A549 treated with RU486 at 1 μM for 4 hours (cell line): Measurements from ENCODE around the gene ACOT7. TPM values are rescaled to one million over a fixed set of nuclear protein-coding genes. Genes with fewer than 3 reads are reported as not detected.

Experiments
- total RNA-seq: library from RNA; stranded (reverse); fragments of 200-300 nt; extraction: Qiagen RNA extraction; gene quantifications from 5 replicates; pipeline ENCODE4 v1.2.3, GENCODE V29; 2022; ENCODE audit warnings: low read depth

Gene ACOT7, protein sequence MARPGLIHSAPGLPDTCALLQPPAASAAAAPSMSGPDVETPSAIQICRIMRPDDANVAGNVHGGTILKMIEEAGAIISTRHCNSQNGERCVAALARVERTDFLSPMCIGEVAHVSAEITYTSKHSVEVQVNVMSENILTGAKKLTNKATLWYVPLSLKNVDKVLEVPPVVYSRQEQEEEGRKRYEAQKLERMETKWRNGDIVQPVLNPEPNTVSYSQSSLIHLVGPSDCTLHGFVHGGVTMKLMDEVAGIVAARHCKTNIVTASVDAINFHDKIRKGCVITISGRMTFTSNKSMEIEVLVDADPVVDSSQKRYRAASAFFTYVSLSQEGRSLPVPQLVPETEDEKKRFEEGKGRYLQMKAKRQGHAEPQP
- 53.5 to 77.1 TPM (median 70.0 TPM) in 5 replicates for total RNA-seq

DNA sequence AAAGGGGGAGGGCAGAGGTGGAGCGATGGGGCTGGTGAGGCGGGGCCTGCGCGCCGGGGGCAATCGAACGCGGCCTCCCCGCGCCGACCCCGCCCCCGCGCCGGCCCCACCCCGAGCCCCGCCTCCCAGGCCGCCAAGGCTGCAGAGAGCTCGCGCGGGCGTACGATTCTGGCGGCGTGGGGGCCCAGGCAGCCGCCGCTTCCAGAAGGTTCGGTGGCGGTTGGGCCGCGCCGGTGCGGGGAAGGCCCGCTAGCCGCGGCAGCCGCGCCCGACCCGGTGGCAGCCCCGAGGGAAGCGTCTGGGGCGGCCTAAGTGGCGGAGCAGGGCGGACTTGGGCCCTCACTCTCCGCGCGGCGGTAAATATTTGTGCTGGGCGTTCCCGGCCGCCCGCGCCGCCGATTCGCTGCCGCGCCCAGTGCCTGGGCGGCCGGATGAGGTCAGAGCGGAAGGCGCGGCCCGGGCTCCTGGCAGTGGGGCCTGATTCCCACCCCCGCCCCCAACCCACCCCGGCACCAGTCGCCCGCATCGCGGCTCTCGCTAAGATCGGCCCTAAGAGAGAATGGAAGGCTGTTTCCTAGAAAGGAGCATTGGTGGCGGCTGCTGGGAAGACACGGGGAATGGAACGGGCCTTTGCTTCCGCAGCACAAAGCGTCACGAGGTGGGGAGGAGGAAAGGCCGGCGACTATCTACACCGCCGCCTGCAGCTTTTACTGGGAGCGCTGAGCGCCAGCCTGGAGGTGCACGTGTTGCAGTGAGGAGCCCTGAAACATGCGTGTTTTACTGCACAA, at the start of gene ACOT7:
TSS of gene ACOT7 (minus strand) at position 368 of the 788 bp plus-strand sequence. CDS start 368 bp downstream, outside the sequence.

DNA sequence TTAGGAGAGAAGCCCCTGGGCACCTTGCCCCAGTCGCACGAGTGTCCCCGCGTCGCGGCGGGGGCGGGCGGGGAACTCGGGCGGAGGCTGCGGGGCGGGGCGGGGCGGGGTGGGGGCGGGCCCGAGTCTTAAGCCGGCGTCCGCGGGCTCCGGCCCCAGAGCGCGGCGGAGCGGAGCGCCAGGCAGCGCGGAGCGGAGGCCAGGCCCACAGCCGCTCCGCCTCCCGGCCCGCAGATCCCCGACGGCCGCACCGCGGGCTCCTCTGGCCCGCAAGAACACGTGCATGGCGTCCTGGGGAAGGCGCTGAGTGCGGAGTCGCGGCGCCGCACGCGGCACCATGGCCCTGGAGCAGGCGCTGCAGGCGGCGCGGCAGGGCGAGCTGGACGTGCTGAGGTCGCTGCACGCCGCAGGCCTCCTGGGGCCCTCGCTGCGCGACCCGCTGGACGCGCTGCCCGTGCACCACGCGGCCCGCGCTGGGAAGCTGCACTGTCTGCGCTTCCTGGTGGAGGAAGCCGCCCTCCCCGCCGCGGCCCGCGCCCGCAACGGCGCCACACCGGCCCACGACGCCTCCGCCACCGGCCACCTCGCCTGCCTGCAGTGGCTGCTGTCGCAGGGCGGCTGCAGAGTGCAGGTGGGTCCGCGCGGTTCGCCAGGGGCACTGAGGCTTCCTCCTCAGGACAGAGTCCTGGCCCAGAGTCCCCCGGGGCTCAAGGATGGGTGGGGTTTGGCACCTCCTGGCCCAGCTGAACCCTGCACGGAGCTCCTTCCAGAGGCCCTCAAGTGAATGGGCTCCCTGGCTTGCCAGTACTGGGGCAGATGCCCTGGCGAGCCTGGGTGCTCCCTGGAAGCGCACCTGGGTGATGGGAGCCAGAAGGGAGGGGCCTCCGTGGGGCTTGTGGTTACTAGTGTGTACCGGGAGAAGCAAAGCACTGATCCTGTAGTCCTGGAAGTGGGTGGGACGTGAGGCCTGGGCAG, 31.3 kb upstream of the ACOT7 start, which contains the start of gene ESPN:
TSS of gene ESPN (plus strand) at position 158 of the 975 bp plus-strand sequence. CDS start at position 338, 180 bp downstream.

DNA sequence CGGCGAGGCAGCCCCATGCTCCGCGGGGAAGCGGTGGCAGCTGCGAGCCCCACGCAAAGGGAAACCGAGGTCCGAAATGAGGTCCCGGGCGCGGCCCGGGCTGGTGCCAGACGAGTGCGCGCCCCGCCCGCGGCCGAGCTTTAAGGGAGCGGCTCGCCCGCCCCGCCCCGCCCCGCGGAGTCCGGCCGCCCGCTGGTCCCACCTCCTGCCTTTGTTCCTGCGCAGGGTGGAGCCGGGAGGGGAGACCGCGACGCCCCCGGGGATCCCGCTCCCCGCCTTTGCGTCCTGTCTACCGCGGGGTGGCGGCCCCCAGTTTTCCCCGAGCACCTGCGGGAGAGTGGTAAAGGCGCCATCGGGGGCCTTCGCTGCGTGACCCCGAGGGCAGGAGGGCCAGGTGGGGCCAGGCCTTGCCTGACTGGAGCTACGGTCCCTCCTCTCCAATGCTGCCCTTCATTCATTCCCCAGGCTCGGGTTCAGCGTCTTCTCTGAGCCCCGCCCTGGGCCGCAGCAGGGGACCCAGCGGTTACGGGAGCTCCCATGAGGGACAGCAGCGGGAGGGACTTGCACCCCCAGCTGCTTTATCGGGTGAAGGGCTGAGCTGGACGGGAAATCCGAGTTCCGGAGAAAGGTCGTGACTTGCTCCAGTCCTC, 26.4 kb upstream of the ACOT7 start, which contains the start of gene HES2:
TSS of gene HES2 (minus strand) at position 116 of the 650 bp plus-strand sequence. CDS start at position 17, 99 bp downstream.

DNA sequence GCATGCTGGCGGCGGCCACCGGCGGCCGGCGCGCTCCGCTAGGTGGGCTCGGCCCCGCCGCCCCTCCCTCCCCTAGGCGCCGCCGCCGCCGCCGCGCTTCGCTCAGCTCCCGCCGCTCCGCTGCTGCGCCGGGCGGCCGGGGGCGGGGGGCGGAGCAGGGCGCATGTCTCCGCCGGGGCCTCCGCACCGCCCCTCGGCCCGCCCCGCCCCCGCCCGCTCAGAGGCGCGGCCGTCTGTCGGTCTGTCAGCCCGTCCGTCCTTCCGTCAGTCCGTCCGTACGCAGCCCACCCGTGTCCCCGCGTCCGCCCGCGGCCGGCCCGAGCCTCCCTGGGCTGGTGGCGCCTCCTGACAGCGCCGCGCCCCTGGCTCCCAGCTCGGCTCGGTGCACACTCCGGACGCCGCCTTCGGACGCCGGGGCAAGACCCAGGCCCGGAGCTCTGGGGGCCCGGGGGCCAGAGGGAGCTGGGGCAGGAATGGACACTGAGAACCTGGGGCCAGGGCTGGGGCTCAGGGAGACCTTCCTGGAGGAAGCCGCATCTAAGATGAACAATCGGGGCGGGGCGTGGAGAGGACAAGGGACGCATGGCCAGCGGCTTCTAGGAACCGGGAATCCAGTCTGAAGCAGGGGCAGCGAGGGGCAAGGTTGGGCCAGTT, 132.5 kb downstream of the ACOT7 start, which contains the start of gene GPR153:
TSS of gene GPR153 (minus strand) at position 138 of the 654 bp plus-strand sequence. CDS start 6,193 bp downstream, outside the sequence.

DNA sequence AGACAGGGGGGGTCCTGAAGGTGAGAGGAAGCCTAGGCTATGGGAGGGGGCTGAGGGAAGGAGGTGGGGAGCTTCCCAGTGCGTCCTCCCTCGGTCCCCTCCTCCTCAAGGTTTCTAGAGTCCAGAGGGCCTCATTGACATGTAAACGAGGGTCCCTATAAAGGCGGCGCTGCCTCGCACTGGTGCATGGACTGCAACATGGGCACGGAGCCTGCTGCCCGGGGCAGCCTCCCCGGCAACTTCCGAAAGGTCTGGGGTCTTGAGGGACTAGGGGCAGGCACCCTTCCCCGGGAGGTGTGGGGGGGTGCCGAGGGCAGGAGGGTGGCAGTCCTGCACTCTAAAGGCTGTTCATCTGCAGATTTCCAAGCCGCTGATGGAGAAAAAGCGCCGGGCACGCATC, 149.6 kb downstream of the ACOT7 start, which contains the start of gene HES3:
TSS of gene HES3 (plus strand) at position 187 of the 400 bp plus-strand sequence. CDS start at position 374, 187 bp downstream.

Other genes starting within 250 kb of the ACOT7 start
- gene CHD5, start 213.4 kb downstream of the ACOT7 start, total RNA-seq = 0.66 to 1.3 TPM (median 0.77 TPM) in 5 replicates
- gene RPL22, start 194.2 kb downstream of the ACOT7 start, total RNA-seq = 335 to 538 TPM (median 423 TPM) in 5 replicates
- gene RNF207, start 187.6 kb downstream of the ACOT7 start, total RNA-seq = 9.8 to 16.6 TPM (median 14.4 TPM) in 5 replicates
- 45.8 to 60.5 TPM (median 56.1 TPM) in 5 replicates for gene ICMT, start 157.8 kb downstream of the ACOT7 start, total RNA-seq
- gene HES3, start 149.6 kb downstream of the ACOT7 start, total RNA-seq = not detected in 5 replicates
- 0.64 to 1.4 TPM (median 1.1 TPM) in 5 replicates for gene GPR153, start 132.7 kb downstream of the ACOT7 start, total RNA-seq
- 2.3 to 4.7 TPM (median 4.2 TPM) in 5 replicates for gene HES2, start 26.2 kb upstream of the ACOT7 start, total RNA-seq
- gene ESPN, start 31.0 kb upstream of the ACOT7 start, total RNA-seq = 0.32 to 0.61 TPM (median 0.48 TPM) in 5 replicates
- 1.8 to 4.0 TPM (median 2.4 TPM) in 5 replicates for gene TNFRSF25, start 72.4 kb upstream of the ACOT7 start, total RNA-seq
- gene PLEKHG5, start 97.9 kb upstream of the ACOT7 start, total RNA-seq = 2.1 to 4.0 TPM (median 2.8 TPM) in 5 replicates
- 3.3 to 5.1 TPM (median 4.5 TPM) in 5 replicates for gene NOL9, start 160.7 kb upstream of the ACOT7 start, total RNA-seq
- not detected in 5 replicates for gene TAS1R1, start 161.5 kb upstream of the ACOT7 start, total RNA-seq
- gene ZBTB48, start 186.2 kb upstream of the ACOT7 start, total RNA-seq = 9.4 to 14.3 TPM (median 11.2 TPM) in 5 replicates
- 20.6 to 32.5 TPM (median 26.0 TPM) in 5 replicates for gene KLHL21, start 209.1 kb upstream of the ACOT7 start, total RNA-seq
- 7.7 to 10.7 TPM (median 9.4 TPM) in 5 replicates for gene PHF13, start 220.0 kb upstream of the ACOT7 start, total RNA-seq
- gene THAP3, start 231.1 kb upstream of the ACOT7 start, total RNA-seq = 14.9 to 17.9 TPM (median 17.2 TPM) in 5 replicates